Stomach (tissue), 4 donors: ENCODE measurements around the gene MSI2.

Experiments
- CTCF ChIP-seq, 7 experiments: fragments of 450-650 bp in 4 of 7; fragments of 200-600 bp in 3 of 7; sonication (generic) in 3 of 7; IDR thresholded peaks; one replicate each; pipeline ENCODE4 v1.5.1; 2016 to 2019; ENCODE audit warnings: antibody characterized with exemption in 7 of 7, control low read depth in 2 of 7, mild to moderate bottlenecking in 1 of 7
- EP300 ChIP-seq: sonication (generic); formaldehyde crosslinking; IDR thresholded peaks from one replicate; pipeline ENCODE4 v1.6.1; 2017; ENCODE audit warnings: antibody characterized with exemption
- POLR2A ChIP-seq, 4 donors: fragments of 450-650 bp; IDR thresholded peaks; one replicate each; pipeline ENCODE4 v1.6.1; 2016; ENCODE audit warnings: antibody characterized with exemption in 4 of 4, control low read depth in 2 of 4, mild to moderate bottlenecking in 1 of 4, moderate library complexity in 1 of 4
- POLR2AphosphoS5 ChIP-seq, 3 donors: sonication (generic); formaldehyde crosslinking; IDR thresholded peaks; one replicate each; pipeline ENCODE4 v1.6.1; 2016; ENCODE audit warnings: antibody characterized with exemption in 3 of 3

DNA sequence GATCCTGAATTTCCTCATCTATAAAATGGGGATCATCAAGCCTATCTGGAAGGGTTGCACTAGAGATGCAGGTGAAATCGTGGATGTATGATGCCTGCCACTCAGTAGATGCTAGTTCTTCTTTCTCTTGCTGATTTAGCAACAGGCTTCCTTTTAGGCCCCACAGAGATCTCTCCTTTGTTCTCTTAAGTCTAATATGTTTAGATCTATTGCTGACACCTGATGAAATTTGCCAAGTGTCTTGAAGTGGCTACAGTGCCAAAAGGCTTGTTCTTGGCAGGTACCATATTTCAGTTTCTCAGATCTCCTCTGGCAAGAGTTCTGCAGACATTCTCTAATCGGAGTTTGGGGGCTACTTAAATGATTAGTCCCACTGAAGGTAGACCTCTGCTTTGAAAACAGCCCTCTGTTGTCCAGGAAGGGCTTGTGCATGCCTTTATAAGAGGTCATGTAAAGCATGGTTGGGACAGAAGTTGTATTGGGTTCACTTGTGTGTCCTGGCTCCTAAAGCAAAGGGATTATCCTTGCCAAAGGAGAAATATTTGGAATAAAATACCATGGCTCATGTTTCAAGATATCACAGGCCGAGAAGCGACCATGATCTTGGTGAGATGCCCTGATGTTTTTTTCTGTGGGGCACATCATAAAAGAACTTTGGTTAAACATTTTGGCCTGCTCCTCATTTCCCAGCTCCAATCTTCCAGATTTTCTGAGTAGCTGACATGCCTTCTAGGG, 234.0 kb downstream of the MSI2 start:
- no peak for TF ChIP-seq CTCF (IDR thresholded peaks at IDR 0.05)
- TF ChIP-seq POLR2A (IDR thresholded peaks at IDR 0.05) = no peak
- TF ChIP-seq POLR2AphosphoS5 (IDR thresholded peaks at IDR 0.05) = no peak
- TF ChIP-seq EP300 = no peak
